Measurements from ENCODE around the gene CHPF.
A peak's percentile ranks its signal among the peaks of the same experiment; 100 is the strongest.

The CHPF gene

DNA sequence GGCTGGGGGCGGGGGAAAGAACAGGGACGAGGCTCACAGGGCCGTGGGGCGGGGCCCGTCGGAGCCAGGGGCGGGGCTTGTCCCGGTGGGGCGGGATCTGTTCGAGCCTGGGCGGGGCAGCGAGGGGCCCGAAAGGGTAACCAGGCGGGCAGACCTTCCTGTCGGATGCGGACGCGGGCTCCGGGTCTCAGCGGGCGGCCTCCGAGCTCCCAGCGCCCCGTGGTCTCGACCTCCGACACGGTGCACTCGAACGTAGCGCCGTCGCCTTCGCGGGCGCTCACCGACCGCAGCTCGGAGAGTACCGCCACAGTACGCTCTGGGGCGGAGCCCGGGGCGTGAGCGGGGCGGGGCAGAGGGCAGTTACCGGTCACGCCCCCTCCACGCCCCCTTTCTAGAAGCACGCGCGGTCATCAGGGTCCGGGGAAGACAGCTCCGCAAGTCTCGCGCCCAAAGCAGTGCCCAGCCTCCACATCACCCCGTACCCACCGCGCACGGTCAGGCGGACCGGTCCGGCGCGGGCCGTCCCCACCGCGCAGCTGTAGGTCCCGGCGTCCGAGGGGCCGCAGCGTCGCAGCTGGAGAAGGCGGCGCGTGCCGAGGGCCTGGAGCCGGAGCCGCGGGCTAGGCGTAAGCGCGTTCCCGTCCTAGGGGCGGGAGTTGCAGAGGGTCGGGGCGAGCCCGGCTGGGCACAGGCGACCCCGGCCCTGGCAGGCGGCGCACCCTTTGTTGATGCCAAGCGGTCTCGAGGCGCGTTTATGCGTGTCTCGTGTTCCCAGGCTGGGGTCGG lies 9.0 kb upstream of the CHPF start:
- no peaks in the 10 kb centered on the region for H3K36me3 ChIP-seq (ENCODE audit: control insufficient read depth in 2 of 2, insufficient read depth in 2 of 2, low read length in 2 of 2)
- H3K4me3 ChIP-seq (ENCODE audit: low read length in 2 of 2): peak overlapping the region; percentile 64
- H3K4me1 ChIP-seq (ENCODE audit: control insufficient read depth in 2 of 2, insufficient read depth in 2 of 2, low read length in 2 of 2): peaks cover 8 to 9% of the 10 kb centered on the region in 2 donors
- peaks cover 17 to 22% of the 10 kb centered on the region in 2 donors for H3K27me3 ChIP-seq (ENCODE audit: control insufficient read depth in 2 of 2, insufficient read depth in 2 of 2, low read length in 2 of 2)
- H3K9ac ChIP-seq (ENCODE audit: low read depth in 1 of 2, low read length in 2 of 2): no peak overlapping the region
- H3K27ac ChIP-seq (ENCODE audit: low read depth in 2 of 2, low read length in 2 of 2): no peak overlapping the region
- no peaks in the 10 kb centered on the region for H3K9me3 ChIP-seq (ENCODE audit: control insufficient read depth in 2 of 2, low read length in 2 of 2)

DNA sequence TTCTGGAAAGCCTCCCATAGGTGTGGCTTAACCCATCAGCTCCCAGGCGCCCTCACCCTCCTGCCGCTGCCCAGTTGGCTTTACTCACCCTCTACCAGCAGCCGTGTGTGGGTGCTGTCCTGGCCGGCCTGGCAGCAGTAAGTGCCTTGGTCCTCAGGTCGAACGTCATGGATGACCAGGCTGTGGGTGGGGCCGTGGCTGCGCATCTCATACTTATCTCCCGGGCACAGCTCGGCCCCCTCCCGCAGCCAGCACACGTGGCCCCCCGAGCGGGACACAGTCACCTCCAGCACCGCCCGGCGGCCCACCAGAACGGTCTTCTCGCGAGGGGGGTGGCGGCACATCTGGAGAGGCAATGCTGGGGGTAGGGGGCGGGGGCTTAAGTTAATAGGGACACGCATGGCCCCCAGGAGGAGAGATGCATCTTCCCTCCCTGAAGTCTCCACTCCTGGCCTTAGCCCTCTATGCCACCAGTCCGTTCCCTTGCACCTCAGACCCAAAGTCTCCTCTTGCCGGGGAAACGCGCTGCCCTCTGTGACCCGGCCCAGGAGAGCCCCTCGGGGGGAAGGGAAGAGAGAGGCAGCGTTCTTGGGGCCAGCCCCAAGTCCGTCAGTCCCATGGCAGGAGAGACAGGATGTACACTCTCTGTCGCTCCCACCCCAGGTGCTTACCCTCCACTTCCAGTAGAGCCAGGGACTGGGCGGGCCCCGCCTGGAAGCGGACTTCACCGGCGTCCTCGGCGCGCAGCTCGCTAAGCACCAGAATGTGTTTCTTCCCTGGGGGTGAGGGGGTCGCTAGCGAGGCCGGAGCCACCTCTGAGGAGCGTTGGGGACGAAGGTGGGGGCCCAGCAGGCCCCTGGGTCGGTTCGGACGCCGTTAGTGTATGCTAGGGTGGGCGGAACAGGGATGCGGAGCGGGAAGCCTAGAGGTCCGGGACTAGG lies 8.1 kb upstream of the CHPF start:
- Histone ChIP-seq H3K36me3 (ENCODE audit: control insufficient read depth in 2 of 2, insufficient read depth in 2 of 2, low read length in 2 of 2) (no peaks in the 10 kb centered on the region), H3K27ac (ENCODE audit: low read depth in 2 of 2, low read length in 2 of 2) (no peak overlapping the region), H3K4me1 (ENCODE audit: control insufficient read depth in 2 of 2, insufficient read depth in 2 of 2, low read length in 2 of 2) (peaks cover 8 to 9% of the 10 kb centered on the region in 2 donors), H3K4me3 (ENCODE audit: low read length in 2 of 2) (peak overlapping the region; percentile 64), H3K9me3 (ENCODE audit: control insufficient read depth in 2 of 2, low read length in 2 of 2) (no peaks in the 10 kb centered on the region), H3K9ac (ENCODE audit: low read depth in 1 of 2, low read length in 2 of 2) (no peak overlapping the region), H3K27me3 (ENCODE audit: control insufficient read depth in 2 of 2, insufficient read depth in 2 of 2, low read length in 2 of 2) (peaks cover 17 to 22% of the 10 kb centered on the region in 2 donors)

DNA sequence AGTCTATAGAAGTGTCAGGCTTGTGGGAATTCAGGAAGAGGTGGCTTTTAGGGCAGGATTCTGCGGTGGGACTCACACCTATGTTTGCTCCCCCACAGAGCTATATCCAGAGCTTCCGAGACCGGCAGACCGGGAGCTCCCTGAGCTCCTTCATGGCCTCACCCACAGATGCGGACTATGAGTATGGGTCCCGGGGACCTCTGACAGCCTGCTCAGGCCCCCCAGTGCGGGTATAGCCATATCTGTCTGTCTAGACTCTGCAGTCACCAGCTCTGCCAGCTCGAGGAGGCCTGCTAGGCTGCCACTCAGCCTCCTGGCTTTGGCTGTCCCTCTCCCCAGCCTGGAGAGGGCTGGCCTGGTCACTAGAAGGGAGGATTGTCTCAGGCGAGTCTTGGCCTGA lies 6.0 kb upstream of the CHPF start:
- Histone ChIP-seq H3K9me3 (ENCODE audit: control insufficient read depth in 2 of 2, low read length in 2 of 2) (no peaks in the 10 kb centered on the region), H3K36me3 (ENCODE audit: control insufficient read depth in 2 of 2, insufficient read depth in 2 of 2, low read length in 2 of 2) (no peaks in the 10 kb centered on the region), H3K4me3 (ENCODE audit: low read length in 2 of 2) (no peak overlapping the region), H3K27me3 (ENCODE audit: control insufficient read depth in 2 of 2, insufficient read depth in 2 of 2, low read length in 2 of 2) (peaks cover 16 to 22% of the 10 kb centered on the region in 2 donors), H3K27ac (ENCODE audit: low read depth in 2 of 2, low read length in 2 of 2) (no peak overlapping the region), H3K9ac (ENCODE audit: low read depth in 1 of 2, low read length in 2 of 2) (no peak overlapping the region), H3K4me1 (ENCODE audit: control insufficient read depth in 2 of 2, insufficient read depth in 2 of 2, low read length in 2 of 2) (peaks cover 8 to 10% of the 10 kb centered on the region in 2 donors)

DNA sequence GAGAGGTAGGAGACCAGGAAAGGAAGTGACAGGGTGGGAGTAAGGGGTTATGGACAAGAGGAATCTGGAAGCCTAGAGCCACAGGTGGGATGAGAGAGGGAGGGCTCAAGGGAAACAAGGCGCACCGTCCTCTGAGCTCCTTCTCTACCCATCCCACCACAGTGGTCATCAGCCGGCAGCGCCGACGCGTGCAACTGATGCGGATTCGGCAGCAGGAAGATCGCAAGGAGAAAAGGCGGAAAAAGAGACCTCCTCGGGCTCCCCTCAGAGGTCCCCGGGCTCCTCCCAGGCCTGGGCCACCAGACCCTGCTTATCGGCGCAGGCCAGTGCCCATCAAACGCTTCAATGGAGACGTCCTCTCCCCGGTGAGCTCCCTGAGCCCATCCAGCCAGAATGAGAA lies 5.4 kb upstream of the CHPF start:
- H3K27me3 ChIP-seq (ENCODE audit: control insufficient read depth in 2 of 2, insufficient read depth in 2 of 2, low read length in 2 of 2): peaks cover 11 to 21% of the 10 kb centered on the region in 2 donors
- H3K9ac ChIP-seq (ENCODE audit: low read depth in 1 of 2, low read length in 2 of 2): no peak overlapping the region
- no peaks in the 10 kb centered on the region for H3K36me3 ChIP-seq (ENCODE audit: control insufficient read depth in 2 of 2, insufficient read depth in 2 of 2, low read length in 2 of 2)
- H3K4me1 ChIP-seq (ENCODE audit: control insufficient read depth in 2 of 2, insufficient read depth in 2 of 2, low read length in 2 of 2): peaks cover 12 to 16% of the 10 kb centered on the region in 2 donors
- no peak overlapping the region for H3K27ac ChIP-seq (ENCODE audit: low read depth in 2 of 2, low read length in 2 of 2)
- H3K9me3 ChIP-seq (ENCODE audit: control insufficient read depth in 2 of 2, low read length in 2 of 2): no peaks in the 10 kb centered on the region
- no peak overlapping the region for H3K4me3 ChIP-seq (ENCODE audit: low read length in 2 of 2)

DNA sequence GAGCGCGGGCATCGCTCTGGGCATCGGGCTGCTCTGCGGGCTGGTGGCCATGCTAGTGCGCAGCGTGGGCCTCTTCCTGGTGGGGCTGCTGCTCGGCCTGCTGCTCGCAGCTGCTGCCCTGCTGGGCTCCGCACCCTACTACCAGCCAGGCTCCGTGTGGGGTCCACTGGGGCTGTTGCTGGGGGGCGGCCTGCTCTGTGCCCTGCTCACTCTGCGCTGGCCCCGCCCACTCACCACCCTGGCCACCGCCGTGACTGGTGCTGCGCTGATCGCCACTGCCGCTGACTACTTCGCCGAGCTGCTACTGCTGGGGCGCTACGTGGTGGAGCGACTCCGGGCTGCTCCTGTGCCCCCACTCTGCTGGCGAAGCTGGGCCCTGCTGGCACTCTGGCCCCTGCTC lies 4.0 kb upstream of the CHPF start:
- Histone ChIP-seq H3K4me1 (ENCODE audit: control insufficient read depth in 2 of 2, insufficient read depth in 2 of 2, low read length in 2 of 2) (peaks cover 11 to 15% of the 10 kb centered on the region in 2 donors), H3K27ac (ENCODE audit: low read depth in 2 of 2, low read length in 2 of 2) (no peak overlapping the region), H3K9ac (ENCODE audit: low read depth in 1 of 2, low read length in 2 of 2) (no peak overlapping the region), H3K27me3 (ENCODE audit: control insufficient read depth in 2 of 2, insufficient read depth in 2 of 2, low read length in 2 of 2) (peaks cover 0 to 9% of the 10 kb centered on the region in 2 donors), H3K4me3 (ENCODE audit: low read length in 2 of 2) (no peak overlapping the region), H3K9me3 (ENCODE audit: control insufficient read depth in 2 of 2, low read length in 2 of 2) (no peaks in the 10 kb centered on the region), H3K36me3 (ENCODE audit: control insufficient read depth in 2 of 2, insufficient read depth in 2 of 2, low read length in 2 of 2) (no peaks in the 10 kb centered on the region)

DNA sequence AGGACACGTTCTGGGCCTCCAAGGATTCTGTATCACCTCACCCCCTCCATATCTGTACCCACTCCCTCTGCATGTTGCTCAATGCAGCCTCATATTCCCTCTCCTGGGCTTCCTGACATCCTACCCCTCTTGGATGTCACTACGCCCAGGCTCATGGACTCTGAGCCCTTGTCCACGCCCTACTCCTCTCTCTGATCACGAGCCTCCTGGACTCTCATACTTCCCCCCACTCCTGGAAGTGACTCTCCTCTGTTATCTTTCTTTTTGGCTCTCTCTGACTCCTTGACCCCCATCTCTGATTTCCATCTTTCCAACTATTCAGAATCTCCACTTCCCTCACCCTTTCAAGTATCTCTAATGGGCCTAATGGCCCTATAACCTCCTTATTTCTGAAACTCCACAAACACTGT lies 2.3 kb upstream of the CHPF start:
- H3K9me3 ChIP-seq (ENCODE audit: control insufficient read depth in 2 of 2, low read length in 2 of 2): no peaks in the 10 kb centered on the region
- H3K27me3 ChIP-seq (ENCODE audit: control insufficient read depth in 2 of 2, insufficient read depth in 2 of 2, low read length in 2 of 2): peaks cover 0 to 3% of the 10 kb centered on the region in 2 donors
- H3K36me3 ChIP-seq (ENCODE audit: control insufficient read depth in 2 of 2, insufficient read depth in 2 of 2, low read length in 2 of 2): peaks cover 2% of the 10 kb centered on the region in 2 donors
- no peak overlapping the region for H3K9ac ChIP-seq (ENCODE audit: low read depth in 1 of 2, low read length in 2 of 2)
- H3K4me3 ChIP-seq (ENCODE audit: low read length in 2 of 2): no peak overlapping the region
- H3K27ac ChIP-seq (ENCODE audit: low read depth in 2 of 2, low read length in 2 of 2): no peak overlapping the region
- H3K4me1 ChIP-seq (ENCODE audit: control insufficient read depth in 2 of 2, insufficient read depth in 2 of 2, low read length in 2 of 2): peaks cover 19 to 23% of the 10 kb centered on the region in 2 donors

DNA sequence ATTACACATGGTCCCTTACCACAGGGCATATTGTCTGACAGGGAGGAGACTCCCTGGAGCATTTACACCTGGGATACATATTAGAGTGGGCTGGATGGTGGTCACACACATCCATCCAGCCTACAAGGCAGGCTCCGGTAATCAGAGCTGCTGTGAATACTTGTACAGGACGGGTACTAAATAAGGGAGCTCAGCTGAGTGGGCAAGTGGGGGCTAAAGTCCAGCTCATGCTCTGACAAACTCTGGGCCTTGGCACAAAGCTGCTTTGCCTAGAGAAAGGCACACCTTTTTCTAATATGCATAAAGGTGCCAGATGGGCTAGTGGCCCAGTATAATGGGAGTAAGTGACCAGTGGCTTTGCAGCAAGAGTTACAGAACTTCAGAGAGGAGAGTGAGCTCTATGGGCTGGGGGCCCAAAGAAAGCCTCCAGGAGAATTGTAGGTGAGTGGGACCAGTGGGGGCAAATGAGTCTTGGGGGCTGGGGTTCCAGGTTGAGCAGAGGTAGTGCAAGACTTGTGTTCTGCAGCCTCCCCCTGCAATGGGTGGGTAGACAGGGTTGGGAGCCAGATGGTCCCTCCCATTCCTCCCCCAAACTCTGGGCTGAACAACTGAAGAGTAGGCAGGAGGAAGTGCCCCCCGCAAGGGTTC lies 1.8 kb upstream of the CHPF start:
- Histone ChIP-seq H3K27me3 (ENCODE audit: control insufficient read depth in 2 of 2, insufficient read depth in 2 of 2, low read length in 2 of 2) (peaks cover 0 to 2% of the 10 kb centered on the region in 2 donors), H3K4me1 (ENCODE audit: control insufficient read depth in 2 of 2, insufficient read depth in 2 of 2, low read length in 2 of 2) (peaks cover 19 to 23% of the 10 kb centered on the region in 2 donors), H3K36me3 (ENCODE audit: control insufficient read depth in 2 of 2, insufficient read depth in 2 of 2, low read length in 2 of 2) (peaks cover 7% of the 10 kb centered on the region in 2 donors), H3K27ac (ENCODE audit: low read depth in 2 of 2, low read length in 2 of 2) (no peak overlapping the region), H3K9ac (ENCODE audit: low read depth in 1 of 2, low read length in 2 of 2) (no peak overlapping the region), H3K9me3 (ENCODE audit: control insufficient read depth in 2 of 2, low read length in 2 of 2) (no peaks in the 10 kb centered on the region), H3K4me3 (ENCODE audit: low read length in 2 of 2) (no peak overlapping the region)

DNA sequence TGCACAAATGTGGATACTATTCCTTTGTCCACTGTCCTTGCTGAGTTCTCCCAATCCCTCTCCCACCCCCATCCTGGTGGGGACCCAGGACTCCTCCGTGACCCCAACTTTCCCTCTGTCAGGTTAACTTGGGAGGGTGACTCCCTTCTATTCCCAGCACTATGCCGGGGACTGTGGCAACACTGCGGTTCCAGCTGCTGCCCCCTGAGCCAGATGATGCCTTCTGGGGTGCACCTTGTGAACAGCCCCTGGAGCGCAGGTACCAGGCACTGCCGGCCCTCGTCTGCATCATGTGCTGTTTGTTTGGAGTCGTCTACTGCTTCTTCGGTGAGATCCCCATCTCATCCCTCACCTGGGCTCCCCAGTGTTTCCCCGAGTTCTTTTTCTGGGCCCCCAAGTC lies 958 bp upstream of the CHPF start:
- H3K9ac ChIP-seq (ENCODE audit: low read depth in 1 of 2, low read length in 2 of 2): no peak overlapping the region
- H3K36me3 ChIP-seq (ENCODE audit: control insufficient read depth in 2 of 2, insufficient read depth in 2 of 2, low read length in 2 of 2): peaks cover 9 to 12% of the 10 kb centered on the region in 2 donors
- H3K4me1 ChIP-seq (ENCODE audit: control insufficient read depth in 2 of 2, insufficient read depth in 2 of 2, low read length in 2 of 2): peaks cover 19 to 23% of the 10 kb centered on the region in 2 donors
- H3K9me3 ChIP-seq (ENCODE audit: control insufficient read depth in 2 of 2, low read length in 2 of 2): no peaks in the 10 kb centered on the region
- H3K27ac ChIP-seq (ENCODE audit: low read depth in 2 of 2, low read length in 2 of 2): no peak overlapping the region
- no peaks in the 10 kb centered on the region for H3K27me3 ChIP-seq (ENCODE audit: control insufficient read depth in 2 of 2, insufficient read depth in 2 of 2, low read length in 2 of 2)
- H3K4me3 ChIP-seq (ENCODE audit: low read length in 2 of 2): peak overlapping the region in 1 of 2 donors; percentile 79

DNA sequence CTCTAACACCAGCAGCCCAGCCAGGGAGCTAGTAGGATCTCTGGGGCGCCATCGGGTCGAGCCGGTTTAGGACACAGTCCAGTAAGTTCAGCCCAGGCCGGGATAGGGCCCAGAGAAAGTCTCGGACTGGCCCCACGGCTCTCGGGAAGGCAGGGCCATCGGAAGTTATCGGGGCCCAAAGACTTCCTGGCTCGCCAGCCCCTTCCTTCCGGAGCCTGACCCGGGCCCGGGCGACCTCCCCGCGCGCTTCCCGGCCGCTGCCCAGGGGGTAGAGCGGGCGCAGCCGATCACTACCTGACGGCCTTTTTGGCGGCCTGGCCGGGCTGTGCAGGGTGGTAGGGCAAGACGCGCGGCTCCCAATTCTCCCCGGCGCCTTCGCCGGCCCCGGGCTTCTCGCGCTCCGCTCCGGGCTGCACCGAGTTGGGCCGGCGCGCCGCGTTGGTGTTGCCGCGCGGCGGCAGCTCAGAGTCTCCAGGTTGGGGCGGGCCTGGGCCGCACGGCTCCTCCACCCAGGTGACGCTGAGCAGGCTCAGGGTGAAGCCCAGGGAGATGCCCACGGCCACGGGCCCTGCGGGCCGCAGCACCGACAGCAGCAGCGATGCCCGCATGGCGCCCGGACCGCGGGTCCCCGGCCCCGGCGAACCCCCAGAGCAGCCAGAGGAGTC lies 546 bp downstream of the CHPF start:
- peak overlapping the region; percentile 71 to 76 for H3K9ac ChIP-seq (ENCODE audit: low read depth in 1 of 2, low read length in 2 of 2)
- peaks cover 19 to 23% of the 10 kb centered on the region in 2 donors for H3K4me1 ChIP-seq (ENCODE audit: control insufficient read depth in 2 of 2, insufficient read depth in 2 of 2, low read length in 2 of 2)

More for the DNA sequence above, 546 bp downstream of the CHPF start:
- H3K36me3 ChIP-seq (ENCODE audit: control insufficient read depth in 2 of 2, insufficient read depth in 2 of 2, low read length in 2 of 2): peaks cover 9 to 16% of the 10 kb centered on the region in 2 donors
- H3K27ac ChIP-seq (ENCODE audit: low read depth in 2 of 2, low read length in 2 of 2): peak overlapping the region; percentile 88 to 92
- H3K4me3 ChIP-seq (ENCODE audit: low read length in 2 of 2): peak overlapping the region; percentile 71 to 79
- no peaks in the 10 kb centered on the region for H3K9me3 ChIP-seq (ENCODE audit: control insufficient read depth in 2 of 2, low read length in 2 of 2)
- H3K27me3 ChIP-seq (ENCODE audit: control insufficient read depth in 2 of 2, insufficient read depth in 2 of 2, low read length in 2 of 2): no peaks in the 10 kb centered on the region
